ENCODE results near the gene ITM2B. TPM values are rescaled to one million over a fixed set of nuclear protein-coding genes. Genes with fewer than 3 reads are reported as not detected.
A peak's percentile ranks its signal among the peaks of the same experiment; 100 is the strongest.

Gene ITM2B
- total RNA-seq, 1 donor from 2014 or later = 403 TPM

- H3K4me3 ChIP-seq (ENCODE audit: low read depth, low read length) = peak overlapping the region; percentile 12
- TF ChIP-seq, protein P1, sequence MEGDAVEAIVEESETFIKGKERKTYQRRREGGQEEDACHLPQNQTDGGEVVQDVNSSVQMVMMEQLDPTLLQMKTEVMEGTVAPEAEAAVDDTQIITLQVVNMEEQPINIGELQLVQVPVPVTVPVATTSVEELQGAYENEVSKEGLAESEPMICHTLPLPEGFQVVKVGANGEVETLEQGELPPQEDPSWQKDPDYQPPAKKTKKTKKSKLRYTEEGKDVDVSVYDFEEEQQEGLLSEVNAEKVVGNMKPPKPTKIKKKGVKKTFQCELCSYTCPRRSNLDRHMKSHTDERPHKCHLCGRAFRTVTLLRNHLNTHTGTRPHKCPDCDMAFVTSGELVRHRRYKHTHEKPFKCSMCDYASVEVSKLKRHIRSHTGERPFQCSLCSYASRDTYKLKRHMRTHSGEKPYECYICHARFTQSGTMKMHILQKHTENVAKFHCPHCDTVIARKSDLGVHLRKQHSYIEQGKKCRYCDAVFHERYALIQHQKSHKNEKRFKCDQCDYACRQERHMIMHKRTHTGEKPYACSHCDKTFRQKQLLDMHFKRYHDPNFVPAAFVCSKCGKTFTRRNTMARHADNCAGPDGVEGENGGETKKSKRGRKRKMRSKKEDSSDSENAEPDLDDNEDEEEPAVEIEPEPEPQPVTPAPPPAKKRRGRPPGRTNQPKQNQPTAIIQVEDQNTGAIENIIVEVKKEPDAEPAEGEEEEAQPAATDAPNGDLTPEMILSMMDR (conservative IDR thresholded peaks at IDR 0.05; ENCODE audit: low read depth, low read length) = no peak
- no peak for DNase-seq (ENCODE audit: low read depth)
Measured at GRCh38 chr13:48230541-48230940, 2.5 kb upstream of the ITM2B start.

DNA sequence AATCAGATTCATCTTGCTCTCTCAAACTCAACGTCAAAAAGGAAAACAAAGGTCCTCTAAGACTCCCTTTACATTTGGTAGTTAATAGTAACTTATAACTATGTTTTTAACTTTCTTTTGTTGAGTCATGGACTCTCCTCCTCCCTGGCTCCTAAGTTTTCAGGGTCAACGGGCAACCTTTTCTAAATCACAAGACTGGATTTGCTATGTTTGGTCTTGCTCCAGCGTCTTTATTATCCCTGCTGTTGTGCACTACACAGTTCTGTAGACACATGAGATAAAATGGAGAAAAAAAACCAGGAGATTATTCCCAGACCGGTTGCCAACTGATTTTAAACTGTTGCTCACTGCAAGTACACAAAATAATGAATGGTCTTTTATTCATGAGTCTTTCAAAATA is 1.9 kb upstream of the ITM2B start:
- no peak overlapping the region for H3K4me3 ChIP-seq (ENCODE audit: low read depth, low read length)
- peak; percentile 96 for DNase-seq (ENCODE audit: low read depth)
- TF ChIP-seq, protein P1 (conservative IDR thresholded peaks at IDR 0.05; ENCODE audit: low read depth, low read length) = no peak

DNA sequence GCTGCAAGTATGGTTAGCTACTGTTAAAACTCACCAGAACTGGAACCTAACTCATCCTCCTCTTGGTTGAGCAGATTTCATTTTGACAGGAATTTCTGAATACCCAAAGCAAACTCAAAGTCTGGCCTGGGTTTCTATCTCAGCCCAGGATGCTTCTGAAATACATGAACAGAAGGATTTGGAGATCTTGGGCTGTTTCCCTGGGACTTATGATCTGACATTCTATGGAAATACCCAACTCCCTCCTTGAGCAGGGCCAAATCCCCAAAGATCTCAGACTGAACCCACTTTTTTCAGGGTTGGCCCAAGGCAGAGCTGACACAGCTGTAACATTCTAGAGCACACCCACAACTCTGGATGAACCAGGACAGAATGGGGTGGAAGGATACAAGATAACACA is 1.1 kb upstream of the ITM2B start:
- peak overlapping the region; percentile 94 for H3K4me3 ChIP-seq (ENCODE audit: low read depth, low read length)
- TF ChIP-seq, protein P1 (conservative IDR thresholded peaks at IDR 0.05; ENCODE audit: low read depth, low read length) = no peak
- no peak for DNase-seq (ENCODE audit: low read depth)

GRCh38 chr13:48232420-48233045 is 473 bp upstream of the ITM2B start:
- peak; percentile 83 for DNase-seq (ENCODE audit: low read depth)
- H3K4me3 ChIP-seq (ENCODE audit: low read depth, low read length) = peak overlapping the region; percentile 94
- TF ChIP-seq, protein P1 (conservative IDR thresholded peaks at IDR 0.05; ENCODE audit: low read depth, low read length) = no peak

DNA sequence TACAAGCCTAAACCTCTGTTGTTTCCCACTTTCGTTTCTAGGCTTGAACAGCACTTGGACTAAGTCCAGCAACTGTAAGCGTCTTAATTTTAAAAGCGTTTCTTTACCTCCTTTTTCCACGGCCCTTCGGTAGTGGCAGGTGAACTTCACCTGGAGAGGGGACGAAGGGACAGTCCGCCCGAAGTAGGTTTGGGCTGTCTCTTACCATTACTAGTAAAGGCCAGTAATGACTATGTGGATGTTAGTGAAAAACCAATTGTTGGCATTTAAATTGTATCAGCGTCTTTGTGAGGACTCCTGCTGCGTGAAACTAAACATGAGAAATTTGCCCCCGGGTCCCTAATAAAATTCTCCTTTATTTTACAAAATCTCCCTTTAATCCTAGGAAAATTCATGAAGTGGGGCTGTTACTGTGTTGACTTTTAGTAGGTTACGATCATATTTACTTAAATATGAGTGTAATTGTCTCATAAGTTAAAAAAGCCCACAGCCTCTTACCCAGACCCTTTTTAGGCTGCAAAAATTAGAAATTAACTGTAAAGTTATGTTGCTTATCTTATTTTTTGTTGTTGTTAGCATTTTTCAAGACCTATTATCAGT is 983 bp downstream of the ITM2B start:
- H3K4me3 ChIP-seq (ENCODE audit: low read depth, low read length) = peak overlapping the region; percentile 94
- DNase-seq (ENCODE audit: low read depth) = no peak
- TF ChIP-seq, protein P1 (conservative IDR thresholded peaks at IDR 0.05; ENCODE audit: low read depth, low read length) = no peak

- TF ChIP-seq, protein P1 (conservative IDR thresholded peaks at IDR 0.05; ENCODE audit: low read depth, low read length) = no peak
- no peak for DNase-seq (ENCODE audit: low read depth)
- peak overlapping the region; percentile 94 for H3K4me3 ChIP-seq (ENCODE audit: low read depth, low read length)
Measured at GRCh38 chr13:48234566-48235340, 1.7 kb downstream of the ITM2B start.

All from epithelial cell of proximal tubule (primary cell).